RWPE2 (cell line): ENCODE results near the gene PTBP1.

ENCODE experiments used
- ATAC-seq: fragments of 200-7000 bp; cut with Tn5 transposase; 3 replicates; pipeline ENCODE4 v1.9.1; 2021; ENCODE audit warnings: low read depth
- DNase-seq: peaks from one replicate; pipeline ENCODE4 v3.0.0-alpha.2; 2020; ENCODE audit warnings: low spot score
- H3K27ac ChIP-seq: fragments of 450-650 bp; 2 replicates; pipeline ENCODE4 v1.5.1; 2017; ENCODE audit warnings: mild to moderate bottlenecking; ENCODE audit not compliant: poor library complexity, severe bottlenecking
- H3K27me3 ChIP-seq: fragments of 250-450 bp; sonication (Bioruptor Pico); 2 replicates; pipeline ENCODE4 v1.5.1; 2021; ENCODE audit warnings: mild to moderate bottlenecking, moderate library complexity; ENCODE audit not compliant: insufficient read depth, poor library complexity, severe bottlenecking
- H3K36me3 ChIP-seq: fragments of 250-450 bp; sonication (Bioruptor Pico); 2 replicates; pipeline ENCODE4 v1.5.1; 2020; ENCODE audit warnings: low read depth, mild to moderate bottlenecking, moderate library complexity
- H3K4me1 ChIP-seq: fragments of 250-450 bp; sonication (Bioruptor Pico); 2 replicates; pipeline ENCODE4 v1.5.1; 2021; ENCODE audit warnings: mild to moderate bottlenecking, moderate library complexity; ENCODE audit not compliant: insufficient read depth, poor library complexity, severe bottlenecking
- H3K4me3 ChIP-seq: fragments of 250-450 bp; sonication (Bioruptor Pico); 2 replicates; pipeline ENCODE4 v1.5.1; 2021; ENCODE audit warnings: mild to moderate bottlenecking, moderate library complexity; ENCODE audit not compliant: severe bottlenecking
- H3K9me3 ChIP-seq: fragments of 250-450 bp; sonication (Bioruptor Pico); 2 replicates; pipeline ENCODE4 v1.5.1; 2021; ENCODE audit warnings: mild to moderate bottlenecking, moderate library complexity; ENCODE audit not compliant: severe bottlenecking
- TF ChIP-seq, protein P1 (sequence below): fragments of 450-650 bp; IDR thresholded peaks from one replicate; pipeline ENCODE4 v1.5.1; 2017; ENCODE audit warnings: mild to moderate bottlenecking, moderate library complexity; ENCODE audit not compliant: poor library complexity, severe bottlenecking

Gene PTBP1

DNA sequence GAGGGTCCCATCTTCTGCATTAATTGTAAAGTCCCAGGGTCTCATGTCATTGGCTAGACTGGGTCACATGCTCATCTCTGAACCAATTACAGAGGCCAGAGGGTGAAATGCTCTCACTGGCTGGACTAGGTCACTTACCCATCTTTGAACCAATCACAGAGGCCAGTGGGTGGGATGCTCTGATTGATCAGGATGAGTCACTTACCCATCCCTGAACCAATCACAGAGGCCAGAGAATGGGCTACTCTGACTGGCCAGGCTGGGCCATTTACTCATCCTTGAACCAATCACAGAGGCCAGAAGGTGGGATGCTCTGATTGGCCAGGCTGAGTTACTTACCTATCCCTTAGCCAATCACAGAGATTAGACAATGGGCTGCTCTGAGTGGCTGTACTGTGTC lies 41.0 kb upstream of the PTBP1 start:
- Histone ChIP-seq H3K27me3 (no peaks in the 10 kb centered on the region), H3K9me3 (no peaks in the 10 kb centered on the region), H3K4me3 (no peak overlapping the region), H3K4me1 (peaks cover 10% of the 10 kb centered on the region), H3K36me3 (peaks cover 69% of the 10 kb centered on the region), H3K27ac (no peak overlapping the region)
- ATAC-seq (no peak), DNase-seq (no peak)
- TF ChIP-seq, protein P1, sequence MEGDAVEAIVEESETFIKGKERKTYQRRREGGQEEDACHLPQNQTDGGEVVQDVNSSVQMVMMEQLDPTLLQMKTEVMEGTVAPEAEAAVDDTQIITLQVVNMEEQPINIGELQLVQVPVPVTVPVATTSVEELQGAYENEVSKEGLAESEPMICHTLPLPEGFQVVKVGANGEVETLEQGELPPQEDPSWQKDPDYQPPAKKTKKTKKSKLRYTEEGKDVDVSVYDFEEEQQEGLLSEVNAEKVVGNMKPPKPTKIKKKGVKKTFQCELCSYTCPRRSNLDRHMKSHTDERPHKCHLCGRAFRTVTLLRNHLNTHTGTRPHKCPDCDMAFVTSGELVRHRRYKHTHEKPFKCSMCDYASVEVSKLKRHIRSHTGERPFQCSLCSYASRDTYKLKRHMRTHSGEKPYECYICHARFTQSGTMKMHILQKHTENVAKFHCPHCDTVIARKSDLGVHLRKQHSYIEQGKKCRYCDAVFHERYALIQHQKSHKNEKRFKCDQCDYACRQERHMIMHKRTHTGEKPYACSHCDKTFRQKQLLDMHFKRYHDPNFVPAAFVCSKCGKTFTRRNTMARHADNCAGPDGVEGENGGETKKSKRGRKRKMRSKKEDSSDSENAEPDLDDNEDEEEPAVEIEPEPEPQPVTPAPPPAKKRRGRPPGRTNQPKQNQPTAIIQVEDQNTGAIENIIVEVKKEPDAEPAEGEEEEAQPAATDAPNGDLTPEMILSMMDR = no peak

DNA sequence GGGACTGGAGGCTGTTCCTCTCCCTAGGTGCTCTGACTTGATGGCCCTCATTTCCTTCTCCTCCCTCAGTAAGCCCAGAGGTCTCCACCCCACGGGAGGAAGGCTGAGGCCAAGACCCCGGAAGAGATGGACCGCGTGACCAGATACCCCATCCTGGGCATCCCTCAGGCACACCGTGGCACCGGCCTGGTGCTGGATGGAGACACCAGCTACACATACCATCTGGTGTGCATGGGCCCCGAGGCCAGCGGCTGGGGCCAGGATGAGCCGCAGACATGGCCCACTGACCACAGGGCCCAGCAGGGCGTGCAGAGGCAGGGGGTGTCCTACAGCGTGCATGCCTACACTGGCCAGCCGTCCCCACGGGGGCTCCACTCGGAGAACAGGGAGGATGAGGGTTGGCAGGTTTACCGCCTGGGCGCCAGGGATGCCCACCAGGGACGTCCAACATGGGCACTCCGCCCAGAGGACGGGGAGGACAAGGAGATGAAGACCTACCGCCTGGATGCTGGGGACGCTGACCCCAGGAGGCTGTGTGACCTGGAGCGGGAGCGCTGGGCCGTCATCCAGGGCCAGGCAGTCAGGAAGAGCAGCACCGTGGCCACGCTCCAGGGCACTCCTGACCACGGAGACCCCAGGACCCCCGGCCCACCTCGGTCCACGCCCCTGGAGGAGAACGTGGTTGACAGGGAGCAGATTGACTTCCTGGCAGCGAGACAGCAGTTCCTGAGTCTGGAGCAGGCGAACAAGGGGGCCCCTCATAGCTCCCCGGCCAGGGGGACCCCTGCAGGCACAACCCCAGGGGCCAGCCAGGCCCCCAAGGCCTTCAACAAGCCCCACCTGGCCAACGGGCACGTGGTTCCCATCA lies 40.2 kb upstream of the PTBP1 start:
- H3K36me3 ChIP-seq = peaks cover 78% of the 10 kb centered on the region
- ATAC-seq = no peak
- H3K27me3 ChIP-seq = no peaks in the 10 kb centered on the region
- no peak overlapping the region for H3K4me3 ChIP-seq
- DNase-seq = no peak
- H3K4me1 ChIP-seq = peaks cover 6% of the 10 kb centered on the region
- no peak overlapping the region for H3K27ac ChIP-seq
- H3K9me3 ChIP-seq = no peaks in the 10 kb centered on the region
- TF ChIP-seq, protein P1 = no peak

- Histone ChIP-seq H3K4me1 (peaks cover 4% of the 10 kb centered on the region), H3K9me3 (no peaks in the 10 kb centered on the region), H3K4me3 (no peak overlapping the region), H3K27ac (no peak overlapping the region), H3K27me3 (no peaks in the 10 kb centered on the region), H3K36me3 (peaks cover 88% of the 10 kb centered on the region)
- ATAC-seq (no peak), DNase-seq (no peak)
- TF ChIP-seq, protein P1 = no peak
These were observed 39.2 kb upstream of the PTBP1 start for GRCh38 chr19:757811-758668.

DNA sequence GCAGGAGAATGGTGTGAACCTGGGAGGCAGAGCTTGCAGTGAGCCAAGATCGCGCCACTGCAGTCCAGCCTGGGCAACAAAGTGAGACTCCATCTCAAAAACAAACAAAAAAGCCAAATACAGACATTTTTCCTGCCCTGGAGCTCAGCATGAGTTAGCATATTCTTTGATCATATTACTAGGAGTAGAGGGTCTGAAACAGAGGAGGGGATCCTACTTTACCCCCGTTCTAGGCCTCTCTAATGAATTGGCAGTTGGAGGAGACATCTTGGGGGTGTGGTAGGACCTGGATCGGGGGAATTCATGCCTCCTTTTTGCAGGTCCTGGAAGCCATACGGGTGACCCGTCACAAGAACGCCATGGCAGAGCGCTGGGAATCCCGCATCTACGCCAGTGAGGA lies 34.1 kb upstream of the PTBP1 start:
- ATAC-seq (no peak), DNase-seq (no peak)
- Histone ChIP-seq H3K4me1 (no peaks in the 10 kb centered on the region), H3K4me3 (no peak overlapping the region), H3K36me3 (peaks cover 60% of the 10 kb centered on the region), H3K27ac (no peak overlapping the region), H3K27me3 (no peaks in the 10 kb centered on the region), H3K9me3 (no peaks in the 10 kb centered on the region)
- TF ChIP-seq, protein P1 = no peak
